ENCODE measurements around the gene ABCD4. TPM values are rescaled to one million over a fixed set of nuclear protein-coding genes. Genes with fewer than 3 reads are reported as not detected.

ABCD4 gene
- total and polyA plus RNA-seq, 2 donors (not counting 3 experiments of a cell fraction or from before 2014, with no cell fraction given), result 58.2 to 84.2 TPM

DNA sequence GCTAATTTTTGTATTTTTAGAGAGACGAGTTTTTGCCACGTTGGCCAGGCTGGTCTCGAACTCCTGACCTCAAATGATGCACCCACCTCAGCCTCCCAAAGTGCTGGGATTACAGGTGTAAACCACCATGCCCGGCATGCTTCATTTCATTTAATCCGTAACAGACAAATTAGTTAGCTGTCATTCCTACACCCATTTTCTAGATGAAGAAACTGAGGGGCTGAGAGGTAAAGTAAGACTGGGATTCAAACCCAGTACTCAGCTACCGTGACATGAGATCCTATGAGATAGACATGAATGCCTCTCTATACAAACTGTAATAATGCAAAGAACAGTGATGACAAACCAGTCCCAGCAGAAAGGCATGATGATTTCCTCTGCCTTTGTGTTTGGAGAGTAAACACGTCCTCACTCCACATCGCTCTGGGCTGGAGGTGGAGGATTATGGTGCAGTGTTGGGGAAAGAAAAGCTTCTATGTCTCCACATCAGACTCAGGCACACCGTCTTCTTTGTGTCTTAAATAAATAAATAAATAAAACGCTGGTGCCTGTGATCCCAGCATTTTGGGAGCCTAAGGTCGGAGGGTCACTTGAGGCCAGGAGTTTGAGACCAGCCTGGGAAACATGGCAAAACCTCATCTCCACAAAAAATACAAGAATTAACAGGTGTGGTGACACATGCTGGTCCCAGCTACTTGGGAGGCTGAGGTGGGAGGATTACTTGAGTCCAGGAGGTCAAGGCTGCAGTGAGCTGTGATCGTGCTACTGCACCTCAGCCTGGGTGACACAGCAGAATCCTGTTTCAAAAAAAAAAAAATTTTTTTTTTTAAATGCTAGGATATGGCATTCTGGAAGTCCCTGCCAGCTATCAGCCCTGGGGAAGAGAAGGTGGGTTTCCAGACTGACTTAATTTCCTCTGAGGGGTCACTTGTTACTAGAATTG is 53.0 kb downstream of the ABCD4 start:
- Histone ChIP-seq H4K20me1 (replicated peaks; ENCODE audit: control insufficient read depth, extremely low read depth, insufficient read depth, low read length) (no peaks in the 10 kb centered on the region), H3K9ac (replicated peaks; ENCODE audit: extremely low read depth, insufficient read depth, low read length) (no peak overlapping the region), H3K27me3 (ENCODE audit: control insufficient read depth in 2 of 2, insufficient read depth in 2 of 2, low read length in 2 of 2) (peaks cover 5 to 22% of the 10 kb centered on the region in 2 experiments), H3K4me2 (ENCODE audit: insufficient read depth, low read length) (no peak overlapping the region), H3K9me3 (replicated peaks; ENCODE audit: control insufficient read depth, insufficient read depth, low read length) (no peaks in the 10 kb centered on the region), H2AFZ (ENCODE audit: low read depth, low read length) (no peak overlapping the region), H3K4me3 (replicated peaks in 1 of 3; ENCODE audit: insufficient read depth in 1 of 3, low read depth in 1 of 3, low read length in 3 of 3) (no peak overlapping the region), H3K27ac (ENCODE audit: insufficient read depth, low read depth, low read length) (no peak overlapping the region), H3K9me1 (replicated peaks; ENCODE audit: control insufficient read depth, extremely low read depth, insufficient read depth, low read length) (no peaks in the 10 kb centered on the region), H3K79me2 (ENCODE audit: control insufficient read depth, insufficient read depth, low read length) (no peaks in the 10 kb centered on the region), H3K36me3 (ENCODE audit: control insufficient read depth in 2 of 2, extremely low read depth in 1 of 2, insufficient read depth in 2 of 2, low read length in 2 of 2) (no peaks in the 10 kb centered on the region), H3K4me1 (ENCODE audit: control insufficient read depth, extremely low read depth, insufficient read depth, low read length) (no peaks in the 10 kb centered on the region)
- ChIA-PET POLR2A (no interaction called here), CTCF (interaction anchor here (1.7 to 4.6 kb wide), 3 partner anchors 8 to 138 kb away, joined by 4 to 28 read pairs (median 25); no protein-coding TSS in a partner anchor)
- no peak for TF ChIP-seq JUN (IDR thresholded peaks at IDR 0.05; ENCODE audit: borderline replicate concordance, insufficient read depth, insufficient read length, low read depth)
- no peak for TF ChIP-seq POLR2AphosphoS5 (IDR thresholded peaks at IDR 0.05; ENCODE audit: insufficient read depth, low read depth, low read length)
- TF ChIP-seq MYC (IDR thresholded peaks at IDR 0.05; ENCODE audit: low read depth, low read length), result no peak
- TF ChIP-seq POLR2A (IDR thresholded peaks at IDR 0.05; ENCODE audit: low read depth, low read length), result no peak
- TF ChIP-seq FOS (IDR thresholded peaks at IDR 0.05; ENCODE audit: borderline replicate concordance, insufficient read depth, low read length), result no peak
- TF ChIP-seq, protein P1, sequence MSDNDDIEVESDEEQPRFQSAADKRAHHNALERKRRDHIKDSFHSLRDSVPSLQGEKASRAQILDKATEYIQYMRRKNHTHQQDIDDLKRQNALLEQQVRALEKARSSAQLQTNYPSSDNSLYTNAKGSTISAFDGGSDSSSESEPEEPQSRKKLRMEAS (IDR thresholded peaks at IDR 0.05; ENCODE audit: insufficient read depth, insufficient read length), result no peak
- TF ChIP-seq, protein P2, sequence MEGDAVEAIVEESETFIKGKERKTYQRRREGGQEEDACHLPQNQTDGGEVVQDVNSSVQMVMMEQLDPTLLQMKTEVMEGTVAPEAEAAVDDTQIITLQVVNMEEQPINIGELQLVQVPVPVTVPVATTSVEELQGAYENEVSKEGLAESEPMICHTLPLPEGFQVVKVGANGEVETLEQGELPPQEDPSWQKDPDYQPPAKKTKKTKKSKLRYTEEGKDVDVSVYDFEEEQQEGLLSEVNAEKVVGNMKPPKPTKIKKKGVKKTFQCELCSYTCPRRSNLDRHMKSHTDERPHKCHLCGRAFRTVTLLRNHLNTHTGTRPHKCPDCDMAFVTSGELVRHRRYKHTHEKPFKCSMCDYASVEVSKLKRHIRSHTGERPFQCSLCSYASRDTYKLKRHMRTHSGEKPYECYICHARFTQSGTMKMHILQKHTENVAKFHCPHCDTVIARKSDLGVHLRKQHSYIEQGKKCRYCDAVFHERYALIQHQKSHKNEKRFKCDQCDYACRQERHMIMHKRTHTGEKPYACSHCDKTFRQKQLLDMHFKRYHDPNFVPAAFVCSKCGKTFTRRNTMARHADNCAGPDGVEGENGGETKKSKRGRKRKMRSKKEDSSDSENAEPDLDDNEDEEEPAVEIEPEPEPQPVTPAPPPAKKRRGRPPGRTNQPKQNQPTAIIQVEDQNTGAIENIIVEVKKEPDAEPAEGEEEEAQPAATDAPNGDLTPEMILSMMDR (IDR thresholded peaks at IDR 0.05; ENCODE audit: extremely low read depth in 1 of 2, insufficient read depth in 1 of 2, low read depth in 1 of 2, low read length in 2 of 2), result no peak
- no peak for TF ChIP-seq GATA2 (IDR thresholded peaks at IDR 0.05; ENCODE audit: insufficient read depth, insufficient read length, low read depth, low read length)
- no peak for TF ChIP-seq EZH2 (IDR thresholded peaks at IDR 0.05; ENCODE audit: borderline replicate concordance, low read depth, low read length, severe bottlenecking)
- intact Hi-C loops (cut with micrococcal nuclease) (no loop called here), dilution Hi-C loops (cut with MboI; ENCODE audit: extremely low pct_ligation_motif_present, low sequenced_read_pairs) (no loop called here)
- FAIRE-seq (no peak), DNase-seq (ENCODE audit: low read depth, low spot score) (no peak)
- no TSS peak for BruUV-seq (replicated peaks)
